H1 (cell line): ENCODE measurements around the gene TAOK1. TPM values are rescaled to one million over a fixed set of nuclear protein-coding genes. Genes with fewer than 3 reads are reported as not detected.

Experiments used
- CTCF ChIA-PET: fragments of 300-600 bp; sonication (Branson Sonifier 250); formaldehyde crosslinking; loops from one replicate; lab custom pipeline; 2021; ENCODE audit not compliant: partially characterized antibody; lab: Charles Lee
- POLR2A ChIA-PET: fragments of 300-600 bp; sonication (Branson Sonifier 250); formaldehyde crosslinking; loops from one replicate; lab custom pipeline; 2021; ENCODE audit warnings: inconsistent platforms; ENCODE audit not compliant: partially characterized antibody; lab: Charles Lee
- DNase-seq, 2 experiments: peaks; one replicate each; pipeline versions ENCODE4 v3.0.0 to v3.0.0-alpha.2; 2010 to 2022; ENCODE audit warnings: low spot score in 2 of 2, low read depth in 1 of 2, mixed read lengths in 1 of 2
- FAIRE-seq: peaks from 2 replicates; lab custom pipeline; 2011; peaks lifted over from hg19 to GRCh38; lab: Jason Lieb, UNC
- H2AFZ ChIP-seq: 2 replicates; pipeline ENCODE4 v1.8.1; 2012; ENCODE audit warnings: low read length, inconsistent platforms
- H2AK5ac ChIP-seq: 2 replicates; pipeline ENCODE4 v1.6.1; 2013; ENCODE audit warnings: low read depth, low read length
- H2BK120ac ChIP-seq: replicated peaks from 2 replicates; pipeline ENCODE3; 2013; ENCODE audit warnings: low read depth, low read length, inconsistent platforms
- H2BK12ac ChIP-seq: 2 replicates; pipeline ENCODE4 v1.6.1; 2013; ENCODE audit warnings: low read depth, low read length
- H2BK15ac ChIP-seq: 2 replicates; pipeline ENCODE4 v1.6.1; 2013; ENCODE audit warnings: low read length
- H2BK20ac ChIP-seq: 2 replicates; pipeline ENCODE4 v1.6.1; 2013; ENCODE audit warnings: low read length
- H2BK5ac ChIP-seq: 2 replicates; pipeline ENCODE4 v1.6.1; 2013; ENCODE audit warnings: low read depth, low read length
- H3K14ac ChIP-seq: 2 replicates; pipeline ENCODE4 v1.6.1; 2013; ENCODE audit warnings: inconsistent platforms; ENCODE audit not compliant: insufficient read length
- H3K18ac ChIP-seq: 2 replicates; pipeline ENCODE4 v1.6.1; 2013; ENCODE audit warnings: low read length; ENCODE audit errors: extremely low read depth
- H3K23ac ChIP-seq: 2 replicates; pipeline ENCODE4 v1.6.1; 2013; ENCODE audit warnings: inconsistent platforms; ENCODE audit not compliant: insufficient read length
- H3K23me2 ChIP-seq: 2 replicates; pipeline ENCODE4 v1.6.1; 2013; ENCODE audit warnings: low read depth, low read length
- H3K27ac ChIP-seq: 2 replicates; pipeline ENCODE4 v1.6.1; 2011; ENCODE audit warnings: low read depth, low read length, inconsistent platforms
- H3K27me3 ChIP-seq, 4 experiments: replicated peaks in 1 of 4; 1 replicate in 1 of 4; 2 replicates in 3 of 4; pipeline versions ENCODE4 v1.6.1 to v1.8.1; 2011 to 2013; ENCODE audit warnings: low read length in 3 of 4, mild to moderate bottlenecking in 3 of 4, inconsistent platforms in 2 of 4, mixed read lengths in 2 of 4, moderate library complexity in 1 of 4; ENCODE audit not compliant: control insufficient read depth in 3 of 4, insufficient read depth in 3 of 4; ENCODE audit errors: extremely low read depth in 1 of 4
- H3K36me3 ChIP-seq, 4 experiments: 2 replicates each; pipeline versions ENCODE4 v1.6.1 to v1.8.1; 2011 to 2013; ENCODE audit warnings: mild to moderate bottlenecking in 4 of 4, low read length in 3 of 4, moderate library complexity in 2 of 4, control low read depth in 1 of 4, inconsistent platforms in 1 of 4; ENCODE audit not compliant: insufficient read depth in 4 of 4, control insufficient read depth in 2 of 4
- H3K4ac ChIP-seq: replicated peaks from 2 replicates; pipeline ENCODE3; 2013; ENCODE audit warnings: low read length, low read depth, mixed read lengths, inconsistent platforms; ENCODE audit not compliant: insufficient read length
- H3K4me1 ChIP-seq, 4 experiments: replicated peaks in 1 of 4; 1 replicate in 1 of 4; 2 replicates in 3 of 4; pipeline versions ENCODE4 v1.6.1 to v1.8.1; 2011 to 2013; ENCODE audit warnings: low read length in 3 of 4, inconsistent platforms in 2 of 4, mixed read lengths in 1 of 4; ENCODE audit not compliant: insufficient read depth in 4 of 4, control insufficient read depth in 3 of 4
- H3K4me2 ChIP-seq, 2 experiments: 2 replicates each; pipeline versions ENCODE4 v1.6.1 to v1.8.1; 2011 to 2013; ENCODE audit warnings: low read depth in 2 of 2, low read length in 2 of 2, control low read depth in 1 of 2, inconsistent platforms in 1 of 2, mild to moderate bottlenecking in 1 of 2; ENCODE audit not compliant: insufficient read depth in 1 of 2
- H3K4me3 ChIP-seq, 4 experiments: fragments of 200-600, 300-600 bp in 1 of 4; sonication (generic), shearing (Covaris generic), sonication (Bioruptor Twin) in 1 of 4; 2 replicates each; pipeline versions ENCODE4 v1.5.1 to v1.8.1; 2011 to 2016; ENCODE audit warnings: low read length in 4 of 4, low read depth in 3 of 4, control low read depth in 2 of 4, inconsistent platforms in 2 of 4, mild to moderate bottlenecking in 2 of 4, mixed read lengths in 1 of 4, moderate library complexity in 1 of 4; ENCODE audit not compliant: insufficient read depth in 2 of 4; ENCODE audit errors: extremely low read depth in 1 of 4
- H3K56ac ChIP-seq: replicated peaks from 2 replicates; pipeline ENCODE3; 2013; ENCODE audit warnings: low read depth, mild to moderate bottlenecking, mixed read lengths, low read length, inconsistent platforms; ENCODE audit not compliant: insufficient read length
- H3K79me1 ChIP-seq: 2 replicates; pipeline ENCODE4 v1.6.1; 2013; ENCODE audit warnings: low read depth, low read length, control low read depth
- H3K79me2 ChIP-seq, 2 experiments: 2 replicates each; pipeline versions ENCODE4 v1.6.1 to v1.8.1; 2012 to 2013; ENCODE audit warnings: low read length in 2 of 2, mild to moderate bottlenecking in 2 of 2, inconsistent platforms in 1 of 2; ENCODE audit not compliant: insufficient read depth in 2 of 2, control insufficient read depth in 1 of 2
- H3K9ac ChIP-seq, 4 experiments: replicated peaks in 1 of 4; 1 replicate in 1 of 4; 2 replicates in 3 of 4; pipeline versions ENCODE4 v1.6.1 to v1.8.1; 2011 to 2013; ENCODE audit warnings: low read depth in 3 of 4, low read length in 3 of 4, control low read depth in 2 of 4, mild to moderate bottlenecking in 2 of 4, moderate library complexity in 2 of 4, inconsistent platforms in 1 of 4; ENCODE audit errors: extremely low read depth in 1 of 4
- H3K9me3 ChIP-seq, 2 experiments: 2 replicates each; pipeline versions ENCODE4 v1.6.1 to v1.8.1; 2012 to 2013; ENCODE audit warnings: mild to moderate bottlenecking in 2 of 2, moderate library complexity in 2 of 2, control low read depth in 1 of 2, inconsistent platforms in 1 of 2, low read depth in 1 of 2, low read length in 1 of 2, mixed read lengths in 1 of 2; ENCODE audit not compliant: insufficient read depth in 2 of 2
- H4K20me1 ChIP-seq, 2 experiments: replicated peaks in 1 of 2; 2 replicates each; pipeline versions ENCODE3 to v1.8.1; 2011 to 2013; ENCODE audit warnings: inconsistent platforms in 2 of 2, low read length in 2 of 2, mild to moderate bottlenecking in 1 of 2; ENCODE audit not compliant: insufficient read depth in 2 of 2, control insufficient read depth in 1 of 2
- H4K5ac ChIP-seq: 2 replicates; pipeline ENCODE4 v1.6.1; 2013; ENCODE audit warnings: low read length, low read depth, mixed read lengths, inconsistent platforms; ENCODE audit not compliant: insufficient read length
- H4K8ac ChIP-seq: 2 replicates; pipeline ENCODE4 v1.8.0; 2013; ENCODE audit warnings: mild to moderate bottlenecking, moderate library complexity, low read length, inconsistent platforms; ENCODE audit not compliant: insufficient read depth; ENCODE audit errors: extremely low read depth
- H4K91ac ChIP-seq: replicated peaks from 2 replicates; pipeline ENCODE3; 2013; ENCODE audit warnings: low read length, mixed read lengths, inconsistent platforms; ENCODE audit not compliant: insufficient read length
- CBX8 ChIP-seq: fragments of 300-800, 300-1000 bp; sonication (generic); IDR thresholded peaks from 2 replicates; pipeline ENCODE4 v1.7.1; 2016; ENCODE audit warnings: low read depth, low read length, borderline replicate concordance
- HDAC2 ChIP-seq, 2 experiments: fragments of 300-600 bp in 1 of 2; sonication (generic) in 1 of 2; IDR thresholded peaks; 2 replicates each; pipeline ENCODE4 v1.6.1; 2011 to 2012; ENCODE audit warnings: low read depth in 2 of 2, low read length in 2 of 2, mild to moderate bottlenecking in 2 of 2, moderate library complexity in 2 of 2, borderline replicate concordance in 1 of 2, inconsistent platforms in 1 of 2
- JUND ChIP-seq: IDR thresholded peaks from 2 replicates; pipeline ENCODE4 v1.6.1; 2011; ENCODE audit warnings: mild to moderate bottlenecking, improper control_type of control experiment, low read length
- SP1 ChIP-seq: IDR thresholded peaks from 2 replicates; pipeline ENCODE4 v1.6.1; 2011; ENCODE audit warnings: low read depth, low read length
- WGBS, 2 experiments: shearing (Covaris generic) in 1 of 2; methylation state at CpG; one replicate each; pipeline versions ENCODE4 v1.1.6 to v1.1.7; 2013 to 2015; ENCODE audit warnings: low lambda C conversion rate in 2 of 2, mixed read lengths in 2 of 2, inconsistent platforms in 1 of 2, low coverage in 1 of 2, missing lambda C conversion rate in 1 of 2; ENCODE audit not compliant: insufficient replicate concordance in 2 of 2, insufficient coverage in 1 of 2, insufficient read length in 1 of 2; ENCODE audit errors: extremely low coverage in 1 of 2, missing lambda C conversion rate in 1 of 2; 5-methylcytosine and 5-hydroxymethylcytosine counted together
- polyA plus RNA-seq, 7 experiments: library from polyadenylated mRNA; depleted of rRNA in 3 of 7; stranded (reverse) in 5 of 7; unstranded in 2 of 7; fragments of >200 nt in 5 of 7; fragments of 200-250 nt in 2 of 7; gene quantifications; 1 replicate in 5 of 7; 2 replicates in 1 of 7; 4 replicates in 1 of 7; pipeline versions ENCODE4 v1.2.1 to v1.2.3, GENCODE V29; 2011 to 2013; ENCODE audit warnings: missing spikeins in 2 of 7, mixed read lengths in 2 of 7
- total RNA-seq: library from RNA; stranded (reverse); fragmentation: NEBNext Ultra II Directional; extraction: Animal tissue kit (Norgen Biotek cat#: 25700); gene quantifications from 2 replicates; pipeline ENCODE4 v1.2.1, GENCODE V29; 2021

TAOK1 gene
- total and polyA plus RNA-seq, 2 of the 8 experiments (the other 6 are each of a cell fraction or from before 2014, with no cell fraction given), result 12.2 to 90.6 TPM

- Histone ChIP-seq H3K4me3 (no peak overlapping the region), H4K8ac (no peak overlapping the region), H3K4ac (no peak overlapping the region), H3K9me3 (no peaks in the 10 kb centered on the region), H2BK20ac (no peak overlapping the region), H3K56ac (no peak overlapping the region), H3K23ac (no peak overlapping the region), H3K9ac (no peak overlapping the region), H2BK120ac (no peak overlapping the region), H4K91ac (no peak overlapping the region), H4K5ac (no peak overlapping the region), H3K79me2 (no peaks in the 10 kb centered on the region), H3K79me1 (no peaks in the 10 kb centered on the region), H4K20me1 (no peaks in the 10 kb centered on the region), H3K27ac (no peak overlapping the region), H2AFZ (0 out of 2 replicates have a peak overlapping the region, but pooled peaks have one; percentile 15), H3K23me2 (no peaks in the 10 kb centered on the region; the same call in 1 of the 2 replicates), H2BK15ac (no peak overlapping the region), H3K4me1 (peaks cover 2 to 10% (median 4%) of the 10 kb centered on the region in 4 experiments; a peak in 6 of 7 replicates), H3K36me3 (no peaks in the 10 kb centered on the region), H2BK5ac (no peak overlapping the region), H3K14ac (no peak overlapping the region), H3K4me2 (no peak overlapping the region), H2BK12ac (no peak overlapping the region), H2AK5ac (no peak overlapping the region), H3K27me3 (no peaks in the 10 kb centered on the region; a peak in 1 of 7 replicates), H3K18ac (no peak overlapping the region)
- FAIRE-seq (no peak), DNase-seq (no peak)
- WGBS, 2 experiments, result 79% methylated on average over 9 of the region's 12 CpGs; no CpG with 5 or more reads in 1 of the 2 experiments
- no peak for TF ChIP-seq CBX8
- no peak for TF ChIP-seq JUND
- TF ChIP-seq HDAC2 (IDR thresholded peaks at IDR 0.05; ENCODE audit: borderline replicate concordance in 1 of 2, low read depth in 2 of 2, low read length in 2 of 2), result no peak
- TF ChIP-seq SP1, result no peak
- ChIA-PET CTCF (interaction anchor here (0.7 to 2.1 kb wide), 3 partner anchors 9 to 13 kb away, joined by 3 to 17 read pairs (median 3); partner anchors contain the start of gene TAOK1), POLR2A (interaction anchor here (0.5 kb wide), 1 partner anchor 125 kb away, joined by 4 read pairs; no protein-coding TSS in a partner anchor)
Measured at GRCh38 chr17:29379084-29379991, 10.8 kb upstream of the TAOK1 start.
